HCT116 (cell line): Measurements from ENCODE around the gene ZBTB1. TPM values are rescaled to one million over a fixed set of nuclear protein-coding genes. Genes with fewer than 3 reads are reported as not detected.

ENCODE experiments used
- CBX3 ChIP-seq: IDR thresholded peaks from 2 replicates; pipeline ENCODE4 v1.6.1; 2012; ENCODE audit warnings: low read depth
- CEBPB ChIP-seq: IDR thresholded peaks from 2 replicates; pipeline ENCODE4 v1.6.1; 2012; ENCODE audit warnings: low read depth
- CTCF ChIP-seq, 3 experiments: fragments of 200-600 bp in 1 of 3; sonication (generic) in 1 of 3; IDR thresholded peaks in 2 of 3; conservative IDR thresholded peaks in 1 of 3; 2 replicates each; pipeline ENCODE4 v1.5.1; 2012 to 2017; ENCODE audit warnings: low read depth in 2 of 3, low read length in 2 of 3, antibody characterized with exemption in 1 of 3, borderline replicate concordance in 1 of 3, control low read depth in 1 of 3, mild to moderate bottlenecking in 1 of 3, mixed read lengths in 1 of 3, mixed run types in 1 of 3, moderate library complexity in 1 of 3; ENCODE audit not compliant: insufficient read depth in 1 of 3
- EZH2 ChIP-seq: fragments of 200-600 bp; sonication (generic); IDR thresholded peaks from 2 replicates; pipeline ENCODE4 v1.6.1; 2017; ENCODE audit warnings: antibody characterized with exemption, mixed run types
- EZH2phosphoT487 ChIP-seq: fragments of 200-600 bp; IDR thresholded peaks from 2 replicates; pipeline ENCODE4 v1.6.1; 2018; ENCODE audit warnings: antibody characterized with exemption, borderline replicate concordance
- FOSL1 ChIP-seq: IDR thresholded peaks from 2 replicates; pipeline ENCODE4 v1.6.1; 2012; ENCODE audit warnings: low read depth
- JUND ChIP-seq: IDR thresholded peaks from 2 replicates; pipeline ENCODE4 v1.6.1; 2012
- POLR2AphosphoS5 ChIP-seq: IDR thresholded peaks from 2 replicates; pipeline ENCODE4 v1.6.1; 2011; ENCODE audit warnings: mild to moderate bottlenecking, low read depth, low read length, moderate library complexity
- SP1 ChIP-seq: IDR thresholded peaks from 2 replicates; pipeline ENCODE4 v1.6.1; 2012; ENCODE audit warnings: low read depth
- SRF ChIP-seq: IDR thresholded peaks from 2 replicates; pipeline ENCODE4 v1.6.1; 2012; ENCODE audit warnings: low read depth
- TCF7L2 ChIP-seq: IDR thresholded peaks from 2 replicates; pipeline ENCODE4 v1.7.0; 2011; ENCODE audit warnings: borderline replicate concordance, inconsistent platforms; ENCODE audit not compliant: insufficient read depth, insufficient read length; ENCODE audit errors: extremely low read depth
- YY1 ChIP-seq: IDR thresholded peaks from 2 replicates; pipeline ENCODE4 v1.6.1; 2011; ENCODE audit warnings: low read length, low read depth, moderate library complexity, mild to moderate bottlenecking; ENCODE audit not compliant: insufficient replicate concordance; ENCODE audit errors: extremely low read depth
- ZBTB33 ChIP-seq: IDR thresholded peaks from 2 replicates; pipeline ENCODE4 v1.6.1; 2011; ENCODE audit warnings: mild to moderate bottlenecking, low read length, moderate library complexity; ENCODE audit not compliant: insufficient replicate concordance; ENCODE audit errors: extremely low read depth
- total RNA-seq: library from RNA; stranded (reverse); gene quantifications from one replicate; pipeline ENCODE4 v1.2.1, GENCODE V29; 2021; ENCODE audit not compliant: unreplicated experiment
- TF ChIP-seq, protein P1 (sequence below): IDR thresholded peaks from 2 replicates; pipeline ENCODE4 v1.6.1; 2012

ZBTB1 gene
- total RNA-seq, 1 experiment from 2014 or later, result 20.6 TPM

GRCh38 chr14:64513271-64513670, 8.7 kb downstream of the ZBTB1 start (continued):
- TF ChIP-seq ZBTB33 (no peak), CEBPB (no peak), SRF (no peak), CBX3 (no peak), TCF7L2 (no peak), FOSL1 (no peak), YY1 (no peak), JUND (no peak), POLR2AphosphoS5 (no peak), EZH2phosphoT487 (no peak), SP1 (no peak), EZH2 (no peak), CTCF (IDR thresholded peaks at IDR 0.05 in 2 of 3, conservative IDR thresholded peaks at IDR 0.05 in 1 of 3; ENCODE audit: borderline replicate concordance in 1 of 3, insufficient read depth in 1 of 3, low read depth in 2 of 3, low read length in 2 of 3) (no peak)
- TF ChIP-seq, protein P1, sequence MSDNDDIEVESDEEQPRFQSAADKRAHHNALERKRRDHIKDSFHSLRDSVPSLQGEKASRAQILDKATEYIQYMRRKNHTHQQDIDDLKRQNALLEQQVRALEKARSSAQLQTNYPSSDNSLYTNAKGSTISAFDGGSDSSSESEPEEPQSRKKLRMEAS, result no peak
